ENCODE data around the gene CEP295NL. TPM values are rescaled to one million over a fixed set of nuclear protein-coding genes. Genes with fewer than 3 reads are reported as not detected.

CEP295NL gene
- total and polyA plus RNA-seq, 2 experiments from 2014 or later, result 0.21 TPM; not detected in 1

- Histone ChIP-seq H3K27me3 (no peaks in the 10 kb centered on the region), H3K27ac (no peak overlapping the region), H3K9me3 (ENCODE audit: low read depth) (no peaks in the 10 kb centered on the region), H3K36me3 (no peaks in the 10 kb centered on the region), H3K4me1 (ENCODE audit: low read depth) (peaks cover 15% of the 10 kb centered on the region), H3K4me3 (no peak overlapping the region)
- TF ChIP-seq CTCF (IDR thresholded peaks at IDR 0.05; ENCODE audit: low read depth, low read length), result no peak
- peak in 1 of 2 donors; percentile 32 for DNase-seq (ENCODE audit: low read depth in 1 of 2, low spot score in 1 of 2)
These were observed 37.7 kb upstream of the CEP295NL start for GRCh38 chr17:78940708-78941107.

- H3K9me3 ChIP-seq (ENCODE audit: low read depth), result no peaks in the 10 kb centered on the region
- H3K27ac ChIP-seq, result no peak overlapping the region
- H3K36me3 ChIP-seq, result no peaks in the 10 kb centered on the region
- no peak overlapping the region for H3K4me3 ChIP-seq
- no peak for DNase-seq (ENCODE audit: low read depth in 1 of 2, low spot score in 1 of 2)
- peaks cover 15% of the 10 kb centered on the region for H3K4me1 ChIP-seq (ENCODE audit: low read depth)
- no peaks in the 10 kb centered on the region for H3K27me3 ChIP-seq
- TF ChIP-seq CTCF (IDR thresholded peaks at IDR 0.05; ENCODE audit: low read depth, low read length), result no peak
These were observed 37.3 kb upstream of the CEP295NL start for GRCh38 chr17:78940258-78940657.

DNA sequence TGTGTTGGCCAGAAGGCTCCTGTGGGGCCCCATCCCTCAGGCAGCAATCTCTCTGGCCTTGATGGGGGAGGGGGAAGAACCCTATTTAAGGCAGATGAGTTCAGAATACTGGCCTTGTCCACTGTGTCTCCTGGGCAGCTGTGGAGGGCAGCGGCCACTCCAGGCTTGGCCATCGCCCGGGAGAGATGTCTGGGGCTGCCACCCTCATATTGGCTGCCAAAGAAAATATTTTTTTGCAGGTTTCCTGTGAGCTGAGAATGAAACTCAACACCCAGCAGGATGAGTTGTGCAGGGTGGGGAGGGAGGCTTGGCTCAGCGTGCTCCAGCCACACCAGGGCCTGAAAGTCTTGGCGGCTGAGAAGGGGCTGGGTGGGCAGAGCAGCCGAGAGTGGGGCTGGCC, 36.6 kb upstream of the CEP295NL start:
- no peaks in the 10 kb centered on the region for H3K27me3 ChIP-seq
- H3K4me3 ChIP-seq, result no peak overlapping the region
- no peak overlapping the region for H3K27ac ChIP-seq
- no peaks in the 10 kb centered on the region for H3K36me3 ChIP-seq
- peak in 1 of 2 donors; percentile 29 for DNase-seq (ENCODE audit: low read depth in 1 of 2, low spot score in 1 of 2)
- H3K9me3 ChIP-seq (ENCODE audit: low read depth), result no peaks in the 10 kb centered on the region
- peaks cover 15% of the 10 kb centered on the region for H3K4me1 ChIP-seq (ENCODE audit: low read depth)
- TF ChIP-seq CTCF (IDR thresholded peaks at IDR 0.05; ENCODE audit: low read depth, low read length), result no peak

DNA sequence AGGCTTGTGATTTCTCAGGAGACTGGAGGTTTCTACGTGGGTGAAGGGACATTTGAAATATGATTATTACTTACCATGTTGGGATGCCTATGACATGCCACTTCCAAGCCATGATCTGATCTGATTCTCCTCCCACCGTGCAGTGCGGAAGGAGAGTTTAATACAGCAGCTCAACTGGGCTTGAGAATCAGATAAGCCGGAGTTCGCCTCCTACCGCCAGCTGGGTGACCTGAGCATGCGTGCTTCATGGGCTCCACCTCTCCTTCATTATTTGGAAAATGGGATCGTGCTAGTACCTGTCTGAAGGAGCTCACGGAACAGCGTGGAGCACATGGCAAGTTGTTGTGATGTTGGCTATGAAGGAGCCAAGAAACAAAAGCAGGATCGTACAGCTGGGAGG, 34.6 kb upstream of the CEP295NL start:
- no peak for TF ChIP-seq CTCF (IDR thresholded peaks at IDR 0.05; ENCODE audit: low read depth, low read length)
- Histone ChIP-seq H3K27ac (no peak overlapping the region), H3K4me3 (no peak overlapping the region), H3K9me3 (ENCODE audit: low read depth) (no peaks in the 10 kb centered on the region), H3K36me3 (no peaks in the 10 kb centered on the region), H3K4me1 (ENCODE audit: low read depth) (peaks cover 15% of the 10 kb centered on the region), H3K27me3 (no peaks in the 10 kb centered on the region)
- DNase-seq (ENCODE audit: low read depth in 1 of 2, low spot score in 1 of 2), result no peak

DNA sequence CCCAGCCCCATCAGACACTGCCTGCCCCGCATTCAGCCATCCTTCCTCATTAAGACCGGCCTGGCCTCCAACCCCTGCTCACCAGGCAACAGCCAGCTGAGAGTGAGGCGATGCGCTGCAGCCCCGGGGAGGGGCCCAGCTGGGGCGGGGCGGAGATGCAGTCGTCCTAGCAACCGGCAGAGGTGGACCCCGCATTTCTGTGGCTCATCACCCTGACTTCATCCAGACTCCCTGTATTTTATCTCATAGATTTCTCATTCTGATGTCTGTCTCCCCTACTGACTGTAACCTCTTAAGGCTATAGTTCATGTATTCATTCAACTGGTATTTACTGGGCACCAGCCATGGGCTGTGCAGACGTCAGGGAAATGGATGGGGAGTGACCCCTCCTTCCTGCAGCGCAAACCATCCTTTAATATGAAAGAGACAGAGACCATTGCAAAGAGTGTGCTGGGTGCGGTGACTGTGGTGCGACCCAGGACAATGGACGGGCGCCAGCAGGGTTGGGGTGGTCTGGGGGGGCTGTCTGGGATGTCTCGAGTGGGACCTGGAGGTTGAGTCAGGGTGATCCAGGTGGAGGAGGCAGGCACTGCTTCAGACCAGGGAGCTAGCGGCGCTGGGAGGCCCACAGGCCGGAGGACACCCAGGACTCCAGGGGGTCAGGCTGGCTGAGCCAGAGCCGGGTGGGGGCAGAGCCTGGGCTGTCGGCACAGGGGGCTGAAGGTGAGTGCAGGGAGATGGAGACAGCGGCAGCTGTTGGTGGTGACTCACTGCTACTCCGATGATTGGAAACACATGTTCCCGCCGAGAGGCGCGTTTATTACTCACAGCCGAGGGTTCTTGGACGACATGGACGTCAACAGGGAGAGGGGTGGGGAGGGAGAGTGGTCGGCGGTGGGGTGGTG, 32.7 kb upstream of the CEP295NL start:
- peak in 1 of 2 donors; percentile 98 for DNase-seq (ENCODE audit: low read depth in 1 of 2, low spot score in 1 of 2)
- H3K27ac ChIP-seq, result no peak overlapping the region
- H3K27me3 ChIP-seq, result no peaks in the 10 kb centered on the region
- no peaks in the 10 kb centered on the region for H3K9me3 ChIP-seq (ENCODE audit: low read depth)
- TF ChIP-seq CTCF (IDR thresholded peaks at IDR 0.05; ENCODE audit: low read depth, low read length), result no peak
- no peak overlapping the region for H3K4me3 ChIP-seq
- no peaks in the 10 kb centered on the region for H3K36me3 ChIP-seq
- H3K4me1 ChIP-seq (ENCODE audit: low read depth), result peaks cover 14% of the 10 kb centered on the region
